GM12878 (cell line): ENCODE data around the gene FGR. TPM values are rescaled to one million over a fixed set of nuclear protein-coding genes. Genes with fewer than 3 reads are reported as not detected.
A peak's percentile ranks its signal among the peaks of the same experiment; 100 is the strongest.

Experiments
- ATAC-seq: fragments of 200-7000 bp; cut with Tn5 transposase; 3 replicates; pipeline ENCODE4 v1.9.1; 2020; ENCODE audit warnings: mild to moderate bottlenecking, moderate library complexity
- BruUV-seq: library from RNA; stranded (reverse); fragments of 400-500 nt; replicated peaks from 2 replicates; lab custom pipeline; 2021; lab: Mats Ljungman, UMichigan
- CTCF ChIA-PET: fragments of 300-600 bp; sonication (Branson Sonifier 250); formaldehyde crosslinking; extraction: SDS; loops from one replicate; lab custom pipeline; 2021; ENCODE audit warnings: inconsistent platforms; lab: Yijun Ruan, JAX
- POLR2A ChIA-PET: fragments of 350-600 bp; formaldehyde crosslinking; extraction: SDS; loops from one replicate; lab custom pipeline; 2021; ENCODE audit warnings: inconsistent platforms; lab: Charles Lee
- RAD21 ChIA-PET: fragments of 300-600 bp; sonication (Branson Sonifier 250); formaldehyde crosslinking; loops from one replicate; lab custom pipeline; 2023; ENCODE audit warnings: antibody characterized with exemption; ENCODE audit not compliant: unreplicated experiment; lab: Charles Lee
- SMC1A ChIA-PET: fragments of 300-600 bp; sonication (Branson Sonifier 250); formaldehyde crosslinking; loops from one replicate; lab custom pipeline; 2023; ENCODE audit not compliant: unreplicated experiment, uncharacterized antibody; lab: Charles Lee
- DNase-seq: peaks from one replicate; pipeline ENCODE4 v3.0.0-alpha.2; 2011; ENCODE audit warnings: low read depth, low spot score
- FAIRE-seq: peaks from 3 replicates; lab custom pipeline; 2011; peaks lifted over from hg19 to GRCh38; lab: Jason Lieb, UNC
- H2AFZ ChIP-seq: 2 replicates; pipeline ENCODE4 v1.6.0; 2011; ENCODE audit warnings: low read depth, low read length, control low read depth; ENCODE audit not compliant: control insufficient read depth
- H3K27ac ChIP-seq: 2 replicates; pipeline ENCODE4 v1.5.1; 2011; ENCODE audit warnings: control low read depth; ENCODE audit not compliant: control insufficient read depth, insufficient read depth
- H3K27me3 ChIP-seq, 2 experiments: replicated peaks in 1 of 2; 2 replicates each; pipeline versions ENCODE4 v1.6.0 to v1.6.1; 2011; ENCODE audit warnings: low read length in 1 of 2; ENCODE audit not compliant: control insufficient read depth in 2 of 2, insufficient read depth in 2 of 2
- H3K36me3 ChIP-seq, 2 experiments: 2 replicates each; pipeline ENCODE4 v1.5.1; 2011; ENCODE audit warnings: low read length in 1 of 2; ENCODE audit not compliant: control insufficient read depth in 2 of 2, insufficient read depth in 2 of 2
- H3K4me1 ChIP-seq: 2 replicates; pipeline ENCODE4 v1.6.1; 2011; ENCODE audit warnings: mild to moderate bottlenecking, low read length, moderate library complexity, mixed read lengths; ENCODE audit not compliant: control insufficient read depth, insufficient read depth
- H3K4me2 ChIP-seq: 2 replicates; pipeline ENCODE4 v1.6.0; 2011; ENCODE audit warnings: control low read depth; ENCODE audit not compliant: control insufficient read depth, insufficient read depth
- H3K4me3 ChIP-seq: fragments of 200-600 bp; sonication (generic); 2 replicates; pipeline ENCODE4 v1.5.1; 2016
- H3K79me2 ChIP-seq: 2 replicates; pipeline ENCODE4 v1.6.0; 2011; ENCODE audit warnings: low read length; ENCODE audit not compliant: control insufficient read depth, insufficient read depth
- H3K9ac ChIP-seq: 2 replicates; pipeline ENCODE4 v1.8.0; 2011; ENCODE audit warnings: low read length, control low read depth, mixed read lengths; ENCODE audit not compliant: control insufficient read depth, insufficient read depth
- H3K9me3 ChIP-seq: replicated peaks from 3 replicates; pipeline ENCODE4 v1.5.1; 2011; ENCODE audit warnings: mild to moderate bottlenecking, low read length; ENCODE audit not compliant: control insufficient read depth, insufficient read depth
- H4K20me1 ChIP-seq: 2 replicates; pipeline ENCODE4 v1.6.0; 2011; ENCODE audit not compliant: control insufficient read depth, insufficient read depth
- BACH1 ChIP-seq: fragments of 450-650 bp; IDR thresholded peaks from 2 replicates; pipeline ENCODE4 v1.6.1; 2017; ENCODE audit warnings: mild to moderate bottlenecking, borderline replicate concordance
- DPF2 ChIP-seq: fragments of 450-650 bp; IDR thresholded peaks from 2 replicates; pipeline ENCODE4 v1.6.1; 2017; ENCODE audit warnings: mild to moderate bottlenecking
- NR2C1 ChIP-seq: fragments of 450-650 bp; IDR thresholded peaks from 2 replicates; pipeline ENCODE4 v1.6.1; 2017; ENCODE audit warnings: antibody characterized with exemption, mild to moderate bottlenecking, moderate library complexity
- TCF3 ChIP-seq: IDR thresholded peaks from 2 replicates; pipeline ENCODE4 v1.6.1; 2012; ENCODE audit warnings: low read depth, mild to moderate bottlenecking, low read length, borderline replicate concordance; ENCODE audit not compliant: insufficient read depth
- WRNIP1 ChIP-seq: IDR thresholded peaks from 2 replicates; pipeline ENCODE4 v1.6.1; 2011; ENCODE audit warnings: low read depth, low read length, improper control_type of control experiment, borderline replicate concordance
- YBX1 ChIP-seq: fragments of 450-650 bp; IDR thresholded peaks from 2 replicates; pipeline ENCODE4 v1.6.1; 2016; ENCODE audit warnings: antibody characterized with exemption
- ZNF24 ChIP-seq: fragments of 450-650 bp; IDR thresholded peaks from 2 replicates; pipeline ENCODE4 v1.6.1; 2017; ENCODE audit warnings: antibody characterized with exemption, mild to moderate bottlenecking
- WGBS: methylation state at CpG from one replicate; pipeline ENCODE4 v1.1.6; 2016; ENCODE audit warnings: low lambda C conversion rate; ENCODE audit not compliant: insufficient replicate concordance, insufficient coverage; ENCODE audit errors: missing lambda C conversion rate; 5-methylcytosine and 5-hydroxymethylcytosine counted together
- in situ Hi-C: fragments of 300-500 bp; cut with MboI; formaldehyde crosslinking; loops from 9 replicates; pipeline ENCODE4 v1.14.3; 2018; ENCODE audit warnings: mixed read lengths
- intact Hi-C: fragments of 100-400 bp; cut with micrococcal nuclease; formaldehyde crosslinking; loops from one replicate; pipeline ENCODE4 v1.14.2; 2022; ENCODE audit not compliant: unreplicated experiment
- polyA plus RNA-seq, 11 experiments: library from polyadenylated mRNA; depleted of rRNA in 4 of 11; unstranded in 6 of 11; stranded (reverse) in 5 of 11; fragments of >200 nt; fragmentation: Nextera tagmentation in 4 of 11; fragmentation: Illumina TruSeq in 1 of 11; extraction: Ambion mirVana in 4 of 11; extraction: Trizol in 1 of 11; gene quantifications; 1 replicate in 1 of 11; 2 replicates in 10 of 11; pipeline versions ENCODE4 v1.2.1 to v1.2.3, GENCODE V29; 2011 to 2016; ENCODE audit warnings: inconsistent platforms in 2 of 11, missing spikeins in 2 of 11, low read depth in 1 of 11
- total RNA-seq, 4 experiments: library from RNA; depleted of rRNA in 3 of 4; stranded (reverse); fragments of >200 nt in 3 of 4; fragmentation: Illumina TruSeq in 1 of 4; extraction: Trizol in 1 of 4; gene quantifications; 2 replicates each; pipeline versions ENCODE4 v1.2.1 to v1.2.3, GENCODE V29; 2013 to 2021
- TF ChIP-seq, protein P1 (sequence below): IDR thresholded peaks from 2 replicates; pipeline ENCODE4 v1.6.1; 2011; ENCODE audit warnings: borderline replicate concordance, low read depth, mild to moderate bottlenecking, moderate library complexity, low read length; ENCODE audit not compliant: insufficient read depth, poor library complexity, severe bottlenecking

The FGR gene
- total and polyA plus RNA-seq, 10 of the 15 experiments (the other 5 are each of a cell fraction or from before 2014, with no cell fraction given): 10.9 to 193 (median 74.7) TPM

DNA sequence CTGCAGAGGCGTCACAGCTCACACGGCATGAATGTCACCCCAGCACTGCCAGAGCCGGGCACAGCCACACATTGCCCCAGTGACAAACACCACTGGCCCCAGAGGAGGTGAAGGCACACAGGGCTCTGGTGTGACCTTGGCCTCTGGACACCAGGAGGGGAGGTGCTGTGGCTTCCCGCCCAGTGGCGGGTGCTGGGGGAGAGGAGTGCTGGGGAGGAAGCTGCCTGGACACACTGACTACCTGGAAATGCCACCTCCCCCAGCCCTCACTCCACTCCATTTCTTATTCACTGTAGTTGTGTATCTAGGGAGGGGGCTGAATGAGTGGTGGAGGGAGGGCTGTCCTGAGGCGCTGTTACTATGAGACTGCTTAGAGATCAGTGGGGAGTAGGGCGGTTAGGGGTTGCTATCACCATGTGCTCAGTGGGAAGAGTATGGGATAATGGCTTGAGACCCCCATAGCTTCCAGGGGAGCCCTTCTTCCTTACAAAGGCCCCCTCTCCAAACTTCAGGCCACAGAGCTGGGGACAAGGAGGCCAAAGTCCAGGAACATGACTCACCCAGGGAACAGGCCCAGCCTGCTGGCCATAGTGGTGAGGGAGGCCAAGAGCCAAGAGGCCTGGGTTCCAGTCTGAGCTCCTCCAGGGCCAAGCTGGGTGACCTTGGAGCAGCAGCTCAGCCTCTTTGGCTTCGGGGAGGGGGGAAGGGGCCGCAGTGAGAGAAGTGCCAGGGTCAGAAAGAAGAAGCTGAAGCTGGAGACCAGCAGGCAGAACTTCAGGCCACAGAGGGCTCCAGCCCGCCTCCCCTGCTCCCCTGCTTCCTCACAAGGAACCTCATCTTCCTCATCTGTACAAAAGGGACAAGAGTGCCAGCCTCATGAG lies 71.2 kb downstream of the FGR start:
- no peaks in the 10 kb centered on the region; the same call in 1 of the 2 replicates for H3K79me2 ChIP-seq
- 0 out of 2 replicates have a peak, but pooled peaks have one; percentile 0 for TF ChIP-seq TCF3
- TF ChIP-seq BACH1: no peak
- FAIRE-seq (no peak), DNase-seq (no peak), ATAC-seq (no peak)
- no peak overlapping the region for H3K4me2 ChIP-seq
- POLR2A ChIA-PET: no interaction called here
- no peak overlapping the region for H3K4me3 ChIP-seq
- whole genome bisulfite sequencing: 57% methylated on average over 10 of the region's 10 CpGs
- no peaks in the 10 kb centered on the region; a peak in 1 of 4 replicates for H3K36me3 ChIP-seq
- peaks cover 7% of the 10 kb centered on the region for H3K4me1 ChIP-seq
- in situ Hi-C loops: loop anchor here (5.0 kb wide), 1 partner anchor 52 kb away; no protein-coding TSS in a partner anchor
- no peak overlapping the region for H2AFZ ChIP-seq
- intact Hi-C loops: no loop called here
- H3K9ac ChIP-seq: no peak overlapping the region
- SMC1A ChIA-PET: interaction anchor here (1.1 kb wide), 2 partner anchors 38 kb away, joined by 4 read pairs; no protein-coding TSS in a partner anchor
- H4K20me1 ChIP-seq: no peaks in the 10 kb centered on the region; the same call in 1 of the 2 replicates
- no peak overlapping the region for H3K27ac ChIP-seq
- BruUV-seq: no TSS peak
- no peaks in the 10 kb centered on the region for H3K27me3 ChIP-seq
- CTCF ChIA-PET: interaction anchor here (1.4 to 2.3 kb wide), 4 partner anchors 7 to 267 kb away, joined by 5 to 11 read pairs (median 6); no protein-coding TSS in a partner anchor
- RAD21 ChIA-PET: interaction anchor here (1.0 kb wide), 1 partner anchor 43 kb away, joined by 3 read pairs; no protein-coding TSS in a partner anchor
- no peaks in the 10 kb centered on the region for H3K9me3 ChIP-seq

DNA sequence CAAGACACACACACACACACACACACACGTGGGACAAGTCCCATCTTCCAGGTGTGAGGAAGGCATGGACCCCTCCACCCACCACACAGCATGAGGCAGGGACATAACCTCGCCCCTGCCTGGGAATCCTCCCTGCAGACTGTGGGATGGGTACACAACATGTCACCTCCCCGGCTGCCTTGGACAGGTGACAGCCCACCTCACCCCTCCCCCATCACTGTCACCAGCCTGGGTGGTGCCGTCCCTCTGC lies 71.7 kb downstream of the FGR start:
- no peak overlapping the region for H2AFZ ChIP-seq
- ATAC-seq: no peak
- H3K27ac ChIP-seq: no peak overlapping the region
- ChIA-PET RAD21 (no interaction called here), CTCF (no interaction called here), SMC1A (no interaction called here), POLR2A (no interaction called here)
- FAIRE-seq: no peak
- no peak overlapping the region for H3K4me2 ChIP-seq
- in situ Hi-C loops (loop anchor here (5.0 kb wide), 1 partner anchor 51 kb away; no protein-coding TSS in a partner anchor), intact Hi-C loops (no loop called here)
- no peaks in the 10 kb centered on the region; a peak in 1 of 4 replicates for H3K36me3 ChIP-seq
- DNase-seq: no peak
- BruUV-seq: no TSS peak
- no peaks in the 10 kb centered on the region; the same call in 1 of the 2 replicates for H3K79me2 ChIP-seq
- H3K4me1 ChIP-seq: peaks cover 7% of the 10 kb centered on the region
- H3K4me3 ChIP-seq: no peak overlapping the region
- H3K27me3 ChIP-seq: no peaks in the 10 kb centered on the region
- no peaks in the 10 kb centered on the region for H3K9me3 ChIP-seq
- 53% methylated on average over 4 of the region's 4 CpGs for WGBS
- no peak overlapping the region for H3K9ac ChIP-seq
- no peak for TF ChIP-seq WRNIP1
- TF ChIP-seq ZNF24: no peak
- no peak for TF ChIP-seq YBX1
- TF ChIP-seq DPF2: no peak
- TF ChIP-seq, protein P1, sequence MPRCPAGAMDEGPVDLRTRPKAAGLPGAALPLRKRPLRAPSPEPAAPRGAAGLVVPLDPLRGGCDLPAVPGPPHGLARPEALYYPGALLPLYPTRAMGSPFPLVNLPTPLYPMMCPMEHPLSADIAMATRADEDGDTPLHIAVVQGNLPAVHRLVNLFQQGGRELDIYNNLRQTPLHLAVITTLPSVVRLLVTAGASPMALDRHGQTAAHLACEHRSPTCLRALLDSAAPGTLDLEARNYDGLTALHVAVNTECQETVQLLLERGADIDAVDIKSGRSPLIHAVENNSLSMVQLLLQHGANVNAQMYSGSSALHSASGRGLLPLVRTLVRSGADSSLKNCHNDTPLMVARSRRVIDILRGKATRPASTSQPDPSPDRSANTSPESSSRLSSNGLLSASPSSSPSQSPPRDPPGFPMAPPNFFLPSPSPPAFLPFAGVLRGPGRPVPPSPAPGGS: peak; percentile 9
- no peak for TF ChIP-seq NR2C1
- 0 out of 2 replicates have a peak, but pooled peaks have one; percentile 22 for TF ChIP-seq TCF3
- H4K20me1 ChIP-seq: no peaks in the 10 kb centered on the region; the same call in 1 of the 2 replicates
